ENCODE results near the gene OCSTAMP. TPM values are rescaled to one million over a fixed set of nuclear protein-coding genes. Genes with fewer than 3 reads are reported as not detected.

The OCSTAMP gene
- polyA plus RNA-seq, 1 donor (not counting 4 experiments of a cell fraction or from before 2014, with no cell fraction given), result not detected

GRCh38 chr20:46548688-46549087 is 1.8 kb downstream of the OCSTAMP start:
- Histone ChIP-seq H2AFZ (ENCODE audit: control insufficient read depth, low read length) (no peak overlapping the region), H3K36me3 (ENCODE audit: control insufficient read depth in 2 of 2, extremely low read depth in 1 of 2, insufficient read depth in 2 of 2, low read length in 2 of 2) (no peaks in the 10 kb centered on the region), H3K79me2 (ENCODE audit: control insufficient read depth, insufficient read depth, low read length) (no peaks in the 10 kb centered on the region), H3K27me3 (ENCODE audit: control insufficient read depth, extremely low read depth, insufficient read depth, low read length) (peaks cover 2% of the 10 kb centered on the region), H3K4me1 (ENCODE audit: control insufficient read depth, extremely low read depth, insufficient read depth, low read length) (no peaks in the 10 kb centered on the region), H3K9me1 (ENCODE audit: control insufficient read depth, extremely low read depth, insufficient read depth, low read length) (no peaks in the 10 kb centered on the region), H3K27ac (ENCODE audit: control insufficient read depth, insufficient read depth, low read length) (no peak overlapping the region), H4K20me1 (ENCODE audit: control insufficient read depth, extremely low read depth, insufficient read depth, low read length) (no peaks in the 10 kb centered on the region), H3K4me3 (ENCODE audit: control insufficient read depth in 2 of 3, extremely low read depth in 1 of 3, insufficient read depth in 2 of 3, low read depth in 1 of 3, low read length in 3 of 3) (no peak overlapping the region), H3K4me2 (ENCODE audit: control insufficient read depth, extremely low read depth, insufficient read depth, low read depth, low read length) (no peak overlapping the region), H3K9me3 (ENCODE audit: control insufficient read depth, low read depth, low read length) (no peaks in the 10 kb centered on the region), H3K9ac (ENCODE audit: control insufficient read depth, extremely low read depth, insufficient read depth, low read length) (no peak overlapping the region)
- TF ChIP-seq EZH2 (IDR thresholded peaks at IDR 0.05; ENCODE audit: low read length) (no peak), CTCF (optimal IDR thresholded peaks at IDR 0.05 in 1 of 3, IDR thresholded peaks at IDR 0.05 in 1 of 3, conservative IDR thresholded peaks at IDR 0.05 in 1 of 3; ENCODE audit: extremely low read depth in 1 of 3, insufficient read depth in 2 of 3, low read length in 3 of 3) (no peak)
- DNase-seq (ENCODE audit: low read depth, low spot score) (no peak), FAIRE-seq (no peak)
- dilution Hi-C loops (cut with MboI; ENCODE audit: extremely low pct_ligation_motif_present, low sequenced_read_pairs), result no loop called here

- no peaks in the 10 kb centered on the region for H3K9me1 ChIP-seq (ENCODE audit: control insufficient read depth, extremely low read depth, insufficient read depth, low read length)
- DNase-seq (ENCODE audit: low read depth, low spot score), result no peak
- H3K4me2 ChIP-seq (ENCODE audit: control insufficient read depth, extremely low read depth, insufficient read depth, low read depth, low read length), result no peak overlapping the region
- H3K9ac ChIP-seq (ENCODE audit: control insufficient read depth, extremely low read depth, insufficient read depth, low read length), result no peak overlapping the region
- H3K27me3 ChIP-seq (ENCODE audit: control insufficient read depth, extremely low read depth, insufficient read depth, low read length), result peaks cover 2% of the 10 kb centered on the region
- no peak overlapping the region for H2AFZ ChIP-seq (ENCODE audit: control insufficient read depth, low read length)
- TF ChIP-seq CTCF (optimal IDR thresholded peaks at IDR 0.05 in 1 of 3, IDR thresholded peaks at IDR 0.05 in 1 of 3, conservative IDR thresholded peaks at IDR 0.05 in 1 of 3; ENCODE audit: extremely low read depth in 1 of 3, insufficient read depth in 2 of 3, low read length in 3 of 3) (no peak), EZH2 (IDR thresholded peaks at IDR 0.05; ENCODE audit: low read length) (no peak)
- H3K4me3 ChIP-seq (ENCODE audit: control insufficient read depth in 2 of 3, extremely low read depth in 1 of 3, insufficient read depth in 2 of 3, low read depth in 1 of 3, low read length in 3 of 3), result no peak overlapping the region
- no peaks in the 10 kb centered on the region for H4K20me1 ChIP-seq (ENCODE audit: control insufficient read depth, extremely low read depth, insufficient read depth, low read length)
- no peaks in the 10 kb centered on the region for H3K79me2 ChIP-seq (ENCODE audit: control insufficient read depth, insufficient read depth, low read length)
- dilution Hi-C loops (cut with MboI; ENCODE audit: extremely low pct_ligation_motif_present, low sequenced_read_pairs), result no loop called here
- H3K4me1 ChIP-seq (ENCODE audit: control insufficient read depth, extremely low read depth, insufficient read depth, low read length), result no peaks in the 10 kb centered on the region
- no peaks in the 10 kb centered on the region for H3K36me3 ChIP-seq (ENCODE audit: control insufficient read depth in 2 of 2, extremely low read depth in 1 of 2, insufficient read depth in 2 of 2, low read length in 2 of 2)
- H3K9me3 ChIP-seq (ENCODE audit: control insufficient read depth, low read depth, low read length), result no peaks in the 10 kb centered on the region
- FAIRE-seq, result no peak
- H3K27ac ChIP-seq (ENCODE audit: control insufficient read depth, insufficient read depth, low read length), result no peak overlapping the region
Observed at GRCh38 chr20:46547995-46548394, 2.5 kb downstream of the OCSTAMP start.

All from keratinocyte (primary cell).